Liver (tissue), 9 donors: Measurements from ENCODE around the gene VIPR2. TPM values are rescaled to one million over a fixed set of nuclear protein-coding genes. Genes with fewer than 3 reads are reported as not detected.

Experiments
- DNase-seq: peaks from one replicate; pipeline ENCODE4 v3.0.0-alpha.2; 2017; ENCODE audit warnings: low spot score
- H3K27ac ChIP-seq, 2 donors: one replicate each; pipeline ENCODE4 v1.7.0; 2013; ENCODE audit warnings: inconsistent platforms in 2 of 2, low read length in 2 of 2, control low read depth in 1 of 2, low read depth in 1 of 2, mild to moderate bottlenecking in 1 of 2
- H3K27me3 ChIP-seq, 4 donors: one replicate each; pipeline versions ENCODE4 v1.6.1 to v1.7.0; 2013; ENCODE audit warnings: low read length in 3 of 4, inconsistent platforms in 1 of 4, mild to moderate bottlenecking in 1 of 4, moderate library complexity in 1 of 4; ENCODE audit not compliant: control insufficient read depth in 4 of 4, insufficient read depth in 4 of 4
- H3K36me3 ChIP-seq, 4 donors: one replicate each; pipeline versions ENCODE4 v1.6.1 to v1.7.0; 2013; ENCODE audit warnings: low read length in 3 of 4, mild to moderate bottlenecking in 3 of 4, low read depth in 1 of 4, moderate library complexity in 1 of 4; ENCODE audit not compliant: control insufficient read depth in 4 of 4, insufficient read depth in 3 of 4
- H3K4me1 ChIP-seq, 4 donors: one replicate each; pipeline versions ENCODE4 v1.6.1 to v1.7.0; 2013; ENCODE audit warnings: low read length in 3 of 4, mild to moderate bottlenecking in 3 of 4, moderate library complexity in 1 of 4; ENCODE audit not compliant: control insufficient read depth in 4 of 4, insufficient read depth in 4 of 4
- H3K4me3 ChIP-seq, 3 donors: one replicate each; pipeline versions ENCODE4 v1.6.1 to v1.7.0; 2013; ENCODE audit warnings: low read length in 3 of 3, control low read depth in 1 of 3, low read depth in 1 of 3, mild to moderate bottlenecking in 1 of 3
- H3K9ac ChIP-seq, 2 donors: one replicate each; pipeline ENCODE4 v1.7.0; 2013; ENCODE audit warnings: low read length in 2 of 2, mild to moderate bottlenecking in 2 of 2, moderate library complexity in 2 of 2, control low read depth in 1 of 2, low read depth in 1 of 2
- H3K9me3 ChIP-seq, 4 donors: one replicate each; pipeline versions ENCODE4 v1.6.1 to v1.7.0; 2013; ENCODE audit warnings: low read length in 3 of 4; ENCODE audit not compliant: control insufficient read depth in 4 of 4
- ATF3 ChIP-seq: IDR thresholded peaks from 2 replicates; pipeline ENCODE4 v1.6.1; 2016; ENCODE audit warnings: antibody characterized with exemption
- CTCF ChIP-seq: fragments of 150-350 bp; IDR thresholded peaks from 2 replicates; pipeline ENCODE4 v1.5.1; 2017; ENCODE audit warnings: improper control_type of control experiment, low read depth, low read length; ENCODE audit not compliant: missing input control
- EGR1 ChIP-seq, 2 donors: IDR thresholded peaks; 2 replicates each; pipeline ENCODE4 v1.6.1; 2016 to 2018; ENCODE audit warnings: antibody characterized with exemption in 2 of 2, low read depth in 2 of 2
- FOXA1 ChIP-seq: IDR thresholded peaks from 2 replicates; pipeline ENCODE4 v1.6.1; 2016; ENCODE audit warnings: antibody characterized with exemption
- FOXA2 ChIP-seq: IDR thresholded peaks from 2 replicates; pipeline ENCODE4 v1.6.1; 2016; ENCODE audit warnings: antibody characterized with exemption
- GABPA ChIP-seq, 2 donors: IDR thresholded peaks in 1 of 2; conservative IDR thresholded peaks in 1 of 2; 2 replicates each; pipeline ENCODE4 v1.6.1; 2016; ENCODE audit warnings: antibody characterized with exemption in 2 of 2, mild to moderate bottlenecking in 1 of 2, moderate library complexity in 1 of 2
- HNF4A ChIP-seq, 2 donors: conservative IDR thresholded peaks; 2 replicates each; pipeline ENCODE4 v1.6.1; 2016; ENCODE audit warnings: antibody characterized with exemption in 2 of 2, mild to moderate bottlenecking in 2 of 2
- HNF4G ChIP-seq: IDR thresholded peaks from 2 replicates; pipeline ENCODE4 v1.6.1; 2016; ENCODE audit warnings: antibody characterized with exemption
- JUND ChIP-seq, 2 donors: IDR thresholded peaks; 2 replicates each; pipeline ENCODE4 v1.6.1; 2016; ENCODE audit warnings: antibody characterized with exemption in 2 of 2
- MAX ChIP-seq: IDR thresholded peaks from 2 replicates; pipeline ENCODE4 v1.6.1; 2016; ENCODE audit warnings: antibody characterized with exemption
- NR2F2 ChIP-seq: IDR thresholded peaks from 2 replicates; pipeline ENCODE4 v1.6.1; 2016; ENCODE audit warnings: antibody characterized with exemption
- RAD21 ChIP-seq, 2 donors: IDR thresholded peaks; 2 replicates each; pipeline ENCODE4 v1.6.1; 2016; ENCODE audit warnings: antibody characterized with exemption in 2 of 2, mild to moderate bottlenecking in 2 of 2
- RXRA ChIP-seq, 2 donors: IDR thresholded peaks; 2 replicates each; pipeline ENCODE4 v1.6.1; 2017 to 2018; ENCODE audit warnings: antibody characterized with exemption in 2 of 2, mild to moderate bottlenecking in 1 of 2
- SP1 ChIP-seq: IDR thresholded peaks from 2 replicates; pipeline ENCODE4 v1.6.1; 2018; ENCODE audit warnings: antibody characterized with exemption, mild to moderate bottlenecking
- TAF1 ChIP-seq: conservative IDR thresholded peaks from 2 replicates; pipeline ENCODE4 v1.6.1; 2016; ENCODE audit warnings: antibody characterized with exemption, mild to moderate bottlenecking
- YY1 ChIP-seq: IDR thresholded peaks from 2 replicates; pipeline ENCODE4 v1.6.1; 2016; ENCODE audit warnings: antibody characterized with exemption, mild to moderate bottlenecking
- ZBTB33 ChIP-seq: IDR thresholded peaks from 2 replicates; pipeline ENCODE4 v1.6.1; 2016; ENCODE audit warnings: antibody characterized with exemption
- WGBS: extraction: QIAGEN DNeasy Blood & Tissue Kit; methylation state at CpG from one replicate; pipeline ENCODE4 v1.1.7; 2013; 5-methylcytosine and 5-hydroxymethylcytosine counted together
- polyA plus RNA-seq, 2 donors: library from polyadenylated mRNA; stranded (reverse) in 1 of 2; unstranded in 1 of 2; fragments of 200-250 nt in 1 of 2; fragments of >200 nt in 1 of 2; fragmentation: Nextera tagmentation in 1 of 2; extraction: Ambion mirVana in 1 of 2; gene quantifications; one replicate each; pipeline versions ENCODE4 v1.2.1 to v1.2.3, GENCODE V29; 2013 to 2015
- total RNA-seq, 2 donors: library from RNA; depleted of rRNA; stranded (reverse); fragments of >200 nt; gene quantifications; one replicate each; pipeline ENCODE4 v1.2.3, GENCODE V29; 2014
- donor health status: healthy.
- donor health status: healthy.
- donor health status: healthy.
- donor health status: healthy.
- donor health status: healthy.

The VIPR2 gene
- total and polyA plus RNA-seq, 4 donors = 0.05 to 0.17 (median 0.10) TPM; not detected in 1

GRCh38 chr7:159142730-159143129, 1.9 kb downstream of the VIPR2 start:
- H3K36me3 ChIP-seq = no peaks in the 10 kb centered on the region
- no peak overlapping the region for H3K9ac ChIP-seq
- H3K4me3 ChIP-seq = no peak overlapping the region
- no peak overlapping the region for H3K27ac ChIP-seq
- peaks cover 0 to 12% (median 9%) of the 10 kb centered on the region in 4 donors for H3K4me1 ChIP-seq
- DNase-seq = no peak
- TF ChIP-seq GABPA (IDR thresholded peaks at IDR 0.05 in 1 of 2, conservative IDR thresholded peaks at IDR 0.05 in 1 of 2) (no peak), SP1 (no peak), HNF4G (no peak), TAF1 (no peak), JUND (IDR thresholded peaks at IDR 0.05) (no peak), NR2F2 (no peak), RXRA (IDR thresholded peaks at IDR 0.05) (no peak), EGR1 (IDR thresholded peaks at IDR 0.05; ENCODE audit: low read depth in 2 of 2) (no peak), FOXA2 (no peak), HNF4A (conservative IDR thresholded peaks at IDR 0.05) (no peak), RAD21 (IDR thresholded peaks at IDR 0.05) (no peak), MAX (no peak), ATF3 (no peak), ZBTB33 (no peak), YY1 (no peak), FOXA1 (no peak)
- whole genome bisulfite sequencing = 55% methylated on average over 10 of the region's 10 CpGs
- H3K9me3 ChIP-seq = no peaks in the 10 kb centered on the region
- peaks cover 0 to 16% (median 6%) of the 10 kb centered on the region in 4 donors for H3K27me3 ChIP-seq

- no peak overlapping the region for H3K9ac ChIP-seq
- peaks cover 0 to 12% (median 9%) of the 10 kb centered on the region in 4 donors for H3K4me1 ChIP-seq
- peaks cover 0 to 16% (median 6%) of the 10 kb centered on the region in 4 donors for H3K27me3 ChIP-seq
- H3K4me3 ChIP-seq = no peak overlapping the region
- no peak for TF ChIP-seq JUND (IDR thresholded peaks at IDR 0.05)
- no peak for TF ChIP-seq RAD21 (IDR thresholded peaks at IDR 0.05)
- TF ChIP-seq NR2F2 = no peak
- TF ChIP-seq ATF3 = no peak
- no peak for TF ChIP-seq MAX
- TF ChIP-seq HNF4A (conservative IDR thresholded peaks at IDR 0.05) = no peak
- TF ChIP-seq CTCF = no peak
- TF ChIP-seq GABPA (IDR thresholded peaks at IDR 0.05 in 1 of 2, conservative IDR thresholded peaks at IDR 0.05 in 1 of 2) = no peak
- no peak for TF ChIP-seq FOXA1
- no peak for TF ChIP-seq TAF1
- no peak for TF ChIP-seq EGR1 (IDR thresholded peaks at IDR 0.05; ENCODE audit: low read depth in 2 of 2)
- TF ChIP-seq SP1 = no peak
- TF ChIP-seq RXRA (IDR thresholded peaks at IDR 0.05) = no peak
- TF ChIP-seq ZBTB33 = no peak
- no peak overlapping the region for H3K27ac ChIP-seq
- WGBS = 85% methylated on average over 5 of the region's 5 CpGs
- no peaks in the 10 kb centered on the region for H3K9me3 ChIP-seq
- H3K36me3 ChIP-seq = no peaks in the 10 kb centered on the region
- no peak for DNase-seq
Observed at GRCh38 chr7:159142199-159142598, 2.5 kb downstream of the VIPR2 start.
